HCT116 (cell line): ENCODE measurements around the gene AAMP. TPM values are rescaled to one million over a fixed set of nuclear protein-coding genes. Genes with fewer than 3 reads are reported as not detected.

Experiments
- ATAC-seq: fragments of 200-7000 bp; cut with Tn5 transposase; 2 replicates; pipeline ENCODE4 v1.9.1; 2020; ENCODE audit warnings: mild to moderate bottlenecking, moderate library complexity
- BruUV-seq: library from RNA; stranded (reverse); fragments of 400-500 nt; replicated peaks from 2 replicates; lab custom pipeline; 2021; lab: Mats Ljungman, UMichigan
- CTCF ChIA-PET: fragments of 300-600 bp; sonication (Branson Sonifier 250); formaldehyde crosslinking; loops from one replicate; lab custom pipeline; 2021; ENCODE audit warnings: antibody characterized with exemption; lab: Charles Lee
- POLR2A ChIA-PET: fragments of 300-600, 350-600 bp; sonication (Branson Sonifier 250); formaldehyde crosslinking; loops from one replicate; lab custom pipeline; 2021; ENCODE audit warnings: antibody characterized with exemption; lab: Charles Lee
- RAD21 ChIA-PET, 2 experiments: fragments of 300-600 bp; sonication (Branson Sonifier 250); formaldehyde crosslinking; loops; one replicate each; lab custom pipeline; 2023; ENCODE audit warnings: low total read pairs in 2 of 2; ENCODE audit not compliant: uncharacterized antibody in 2 of 2, unreplicated experiment in 2 of 2, low non-redundant PET in 1 of 2; lab: Charles Lee
- DNase-seq: peaks from one replicate; pipeline ENCODE4 v3.0.0-alpha.2; 2010; ENCODE audit warnings: low read depth, low spot score
- H2AFZ ChIP-seq: fragments of 200-600 bp; shearing (Covaris generic), sonication (generic); 2 replicates; pipeline ENCODE4 v1.6.1; 2017; ENCODE audit warnings: low read depth, mixed run types, mixed read lengths, antibody characterized with exemption, low read length; ENCODE audit not compliant: poor library complexity, severe bottlenecking
- H3K27ac ChIP-seq: 2 replicates; pipeline ENCODE4 v1.5.1; 2012; ENCODE audit warnings: low read depth, low read length
- H3K27me3 ChIP-seq: fragments of 200-600 bp; sonication (generic); 2 replicates; pipeline ENCODE4 v1.6.1; 2016; ENCODE audit warnings: mixed run types, low read length, mixed read lengths; ENCODE audit not compliant: insufficient read depth
- H3K36me3 ChIP-seq, 2 experiments: fragments of 200-500 bp in 1 of 2; fragments of 200-600 bp in 1 of 2; sonication (Bioruptor generic) in 1 of 2; sonication (generic) in 1 of 2; 2 replicates each; pipeline versions ENCODE4 v1.5.1 to v1.6.1; 2014 to 2016; ENCODE audit warnings: low read length in 2 of 2, inconsistent platforms in 1 of 2, mixed read lengths in 1 of 2, mixed run types in 1 of 2; ENCODE audit not compliant: insufficient read depth in 2 of 2, control insufficient read depth in 1 of 2
- H3K4me1 ChIP-seq, 2 experiments: fragments of 200-600 bp in 1 of 2; sonication (generic) in 1 of 2; 2 replicates each; pipeline versions ENCODE4 v1.5.1 to v1.6.1; 2012 to 2017; ENCODE audit warnings: low read length in 2 of 2, inconsistent platforms in 1 of 2, mild to moderate bottlenecking in 1 of 2, mixed read lengths in 1 of 2, mixed run types in 1 of 2, moderate library complexity in 1 of 2; ENCODE audit not compliant: insufficient read depth in 2 of 2, control insufficient read depth in 1 of 2
- H3K4me2 ChIP-seq: fragments of 200-600 bp; sonication (generic); 2 replicates; pipeline ENCODE4 v1.6.1; 2017; ENCODE audit warnings: mixed run types, low read length, mixed read lengths
- H3K4me3 ChIP-seq, 2 experiments: fragments of 200-600 bp in 1 of 2; sonication (generic) in 1 of 2; replicated peaks in 1 of 2; 2 replicates each; pipeline ENCODE4 v1.5.1; 2011 to 2016; ENCODE audit warnings: low read length in 2 of 2, control low read depth in 1 of 2, low read depth in 1 of 2, mild to moderate bottlenecking in 1 of 2, mixed read lengths in 1 of 2, mixed run types in 1 of 2
- H3K79me2 ChIP-seq: fragments of 200-600 bp; sonication (generic); 2 replicates; pipeline ENCODE4 v1.6.1; 2017; ENCODE audit warnings: mild to moderate bottlenecking, mixed run types, low read length, moderate library complexity, mixed read lengths; ENCODE audit not compliant: insufficient read depth
- H3K9ac ChIP-seq: fragments of 200-600 bp; sonication (generic); 2 replicates; pipeline ENCODE4 v1.6.1; 2016; ENCODE audit warnings: low read length, mixed read lengths
- H3K9me2 ChIP-seq: fragments of 200-600 bp; sonication (generic), shearing (Covaris generic); 2 replicates; pipeline ENCODE4 v1.6.1; 2017; ENCODE audit warnings: mixed run types, mild to moderate bottlenecking, moderate library complexity; ENCODE audit not compliant: insufficient read depth
- H3K9me3 ChIP-seq, 2 experiments: fragments of 200-500 bp in 1 of 2; fragments of 200-600 bp in 1 of 2; sonication (Bioruptor generic) in 1 of 2; sonication (generic) in 1 of 2; 2 replicates each; pipeline ENCODE4 v1.6.1; 2014 to 2017; ENCODE audit warnings: low read length in 2 of 2, mixed read lengths in 2 of 2, inconsistent platforms in 1 of 2, low read depth in 1 of 2, mild to moderate bottlenecking in 1 of 2, mixed run types in 1 of 2, moderate library complexity in 1 of 2; ENCODE audit not compliant: control insufficient read depth in 1 of 2, insufficient read depth in 1 of 2
- H4K20me1 ChIP-seq: fragments of 200-600 bp; sonication (generic), shearing (Covaris generic); 2 replicates; pipeline ENCODE4 v1.6.1; 2017; ENCODE audit warnings: mixed run types, mild to moderate bottlenecking, moderate library complexity; ENCODE audit not compliant: insufficient read depth
- CEBPB ChIP-seq: IDR thresholded peaks from 2 replicates; pipeline ENCODE4 v1.6.1; 2012; ENCODE audit warnings: low read depth
- EGR1 ChIP-seq: IDR thresholded peaks from 2 replicates; pipeline ENCODE4 v1.6.1; 2012; ENCODE audit warnings: low read depth
- ELF1 ChIP-seq: IDR thresholded peaks from 2 replicates; pipeline ENCODE4 v1.6.1; 2012; ENCODE audit warnings: low read depth, borderline replicate concordance
- EZH2phosphoT487 ChIP-seq: fragments of 200-600 bp; IDR thresholded peaks from 2 replicates; pipeline ENCODE4 v1.6.1; 2018; ENCODE audit warnings: antibody characterized with exemption, borderline replicate concordance
- FOSL1 ChIP-seq: IDR thresholded peaks from 2 replicates; pipeline ENCODE4 v1.6.1; 2012; ENCODE audit warnings: low read depth
- JUND ChIP-seq: IDR thresholded peaks from 2 replicates; pipeline ENCODE4 v1.6.1; 2012
- RAD21 ChIP-seq: IDR thresholded peaks from 2 replicates; pipeline ENCODE4 v1.6.1; 2012; ENCODE audit warnings: low read depth, mild to moderate bottlenecking
- SIN3A ChIP-seq: IDR thresholded peaks from 2 replicates; pipeline ENCODE4 v1.6.1; 2012; ENCODE audit warnings: low read depth
- SP1 ChIP-seq: IDR thresholded peaks from 2 replicates; pipeline ENCODE4 v1.6.1; 2012; ENCODE audit warnings: low read depth
- SRF ChIP-seq: IDR thresholded peaks from 2 replicates; pipeline ENCODE4 v1.6.1; 2012; ENCODE audit warnings: low read depth
- YY1 ChIP-seq: IDR thresholded peaks from 2 replicates; pipeline ENCODE4 v1.6.1; 2011; ENCODE audit warnings: low read length, low read depth, moderate library complexity, mild to moderate bottlenecking; ENCODE audit not compliant: insufficient replicate concordance; ENCODE audit errors: extremely low read depth
- ZBTB33 ChIP-seq: IDR thresholded peaks from 2 replicates; pipeline ENCODE4 v1.6.1; 2011; ENCODE audit warnings: mild to moderate bottlenecking, low read length, moderate library complexity; ENCODE audit not compliant: insufficient replicate concordance; ENCODE audit errors: extremely low read depth
- ZFX ChIP-seq: fragments of 450-650 bp; IDR thresholded peaks from 2 replicates; pipeline ENCODE4 v1.6.1; 2017
- intact Hi-C: fragments of 100-400 bp; cut with micrococcal nuclease; formaldehyde crosslinking; loops from 2 replicates; pipeline ENCODE4 v1.10.0; 2022
- total RNA-seq: library from RNA; stranded (reverse); gene quantifications from one replicate; pipeline ENCODE4 v1.2.1, GENCODE V29; 2021; ENCODE audit not compliant: unreplicated experiment
- TF ChIP-seq, protein P1 (sequence below): IDR thresholded peaks from 2 replicates; pipeline ENCODE4 v1.6.1; 2012; ENCODE audit warnings: low read depth
- TF ChIP-seq, protein P2 (sequence below): IDR thresholded peaks from 2 replicates; pipeline ENCODE4 v1.6.1; 2012
- TF ChIP-seq, protein P3 (sequence below): IDR thresholded peaks from 2 replicates; pipeline ENCODE4 v1.6.1; 2012

The AAMP gene
- total RNA-seq, 1 experiment from 2014 or later: 111 TPM

GRCh38 chr2:218221000-218221399 is 48.9 kb downstream of the AAMP start:
- H3K4me3 ChIP-seq: no peak overlapping the region
- no peaks in the 10 kb centered on the region for H3K9me2 ChIP-seq
- H3K36me3 ChIP-seq: peaks cover 13 to 19% of the 10 kb centered on the region in 2 experiments; a peak in 3 of 4 replicates
- peaks cover 88% of the 10 kb centered on the region for H3K79me2 ChIP-seq
- ChIA-PET RAD21 (no interaction called here), CTCF (no interaction called here), POLR2A (no interaction called here)
- H4K20me1 ChIP-seq: peaks cover 13% of the 10 kb centered on the region; the same call in 1 of the 2 replicates
- no TSS peak for BruUV-seq
- intact Hi-C loops: no loop called here
- H3K27ac ChIP-seq: no peak overlapping the region
- H3K27me3 ChIP-seq: no peaks in the 10 kb centered on the region
- TF ChIP-seq JUND (no peak), CEBPB (no peak), SIN3A (no peak), RAD21 (no peak), ELF1 (no peak), FOSL1 (no peak), EGR1 (no peak), EZH2phosphoT487 (no peak), SP1 (no peak), SRF (no peak), ZBTB33 (no peak), ZFX (no peak), YY1 (no peak)
- TF ChIP-seq, protein P1, sequence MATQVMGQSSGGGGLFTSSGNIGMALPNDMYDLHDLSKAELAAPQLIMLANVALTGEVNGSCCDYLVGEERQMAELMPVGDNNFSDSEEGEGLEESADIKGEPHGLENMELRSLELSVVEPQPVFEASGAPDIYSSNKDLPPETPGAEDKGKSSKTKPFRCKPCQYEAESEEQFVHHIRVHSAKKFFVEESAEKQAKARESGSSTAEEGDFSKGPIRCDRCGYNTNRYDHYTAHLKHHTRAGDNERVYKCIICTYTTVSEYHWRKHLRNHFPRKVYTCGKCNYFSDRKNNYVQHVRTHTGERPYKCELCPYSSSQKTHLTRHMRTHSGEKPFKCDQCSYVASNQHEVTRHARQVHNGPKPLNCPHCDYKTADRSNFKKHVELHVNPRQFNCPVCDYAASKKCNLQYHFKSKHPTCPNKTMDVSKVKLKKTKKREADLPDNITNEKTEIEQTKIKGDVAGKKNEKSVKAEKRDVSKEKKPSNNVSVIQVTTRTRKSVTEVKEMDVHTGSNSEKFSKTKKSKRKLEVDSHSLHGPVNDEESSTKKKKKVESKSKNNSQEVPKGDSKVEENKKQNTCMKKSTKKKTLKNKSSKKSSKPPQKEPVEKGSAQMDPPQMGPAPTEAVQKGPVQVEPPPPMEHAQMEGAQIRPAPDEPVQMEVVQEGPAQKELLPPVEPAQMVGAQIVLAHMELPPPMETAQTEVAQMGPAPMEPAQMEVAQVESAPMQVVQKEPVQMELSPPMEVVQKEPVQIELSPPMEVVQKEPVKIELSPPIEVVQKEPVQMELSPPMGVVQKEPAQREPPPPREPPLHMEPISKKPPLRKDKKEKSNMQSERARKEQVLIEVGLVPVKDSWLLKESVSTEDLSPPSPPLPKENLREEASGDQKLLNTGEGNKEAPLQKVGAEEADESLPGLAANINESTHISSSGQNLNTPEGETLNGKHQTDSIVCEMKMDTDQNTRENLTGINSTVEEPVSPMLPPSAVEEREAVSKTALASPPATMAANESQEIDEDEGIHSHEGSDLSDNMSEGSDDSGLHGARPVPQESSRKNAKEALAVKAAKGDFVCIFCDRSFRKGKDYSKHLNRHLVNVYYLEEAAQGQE: no peak
- TF ChIP-seq, protein P2, sequence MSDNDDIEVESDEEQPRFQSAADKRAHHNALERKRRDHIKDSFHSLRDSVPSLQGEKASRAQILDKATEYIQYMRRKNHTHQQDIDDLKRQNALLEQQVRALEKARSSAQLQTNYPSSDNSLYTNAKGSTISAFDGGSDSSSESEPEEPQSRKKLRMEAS: no peak
- TF ChIP-seq, protein P3, sequence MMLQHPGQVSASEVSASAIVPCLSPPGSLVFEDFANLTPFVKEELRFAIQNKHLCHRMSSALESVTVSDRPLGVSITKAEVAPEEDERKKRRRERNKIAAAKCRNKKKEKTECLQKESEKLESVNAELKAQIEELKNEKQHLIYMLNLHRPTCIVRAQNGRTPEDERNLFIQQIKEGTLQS: no peak
- H2AFZ ChIP-seq: no peak overlapping the region
- no peak for ATAC-seq
- no peak for DNase-seq
- H3K9ac ChIP-seq: no peak overlapping the region
- H3K4me1 ChIP-seq: peaks cover 12 to 25% of the 10 kb centered on the region in 2 experiments
- H3K4me2 ChIP-seq: no peak overlapping the region
- H3K9me3 ChIP-seq: no peaks in the 10 kb centered on the region
